ENCODE results near the gene SIGLEC9.

SIGLEC9 gene

GRCh38 chr19:51166846-51167490 lies 42.3 kb downstream of the SIGLEC9 start:
- Histone ChIP-seq H3K36me3 (ENCODE audit: control insufficient read depth in 2 of 2, insufficient read depth in 1 of 2, low read length in 2 of 2) (no peaks in the 10 kb centered on the region), H3K9me3 (ENCODE audit: control insufficient read depth, insufficient read depth, low read depth, low read length) (no peaks in the 10 kb centered on the region), H3K4me3 (ENCODE audit: low read depth, low read length) (no peak overlapping the region), H3K4me1 (ENCODE audit: control insufficient read depth, insufficient read depth, low read length) (no peaks in the 10 kb centered on the region; the same call in 1 of the 2 replicates), H3K27ac (ENCODE audit: extremely low read depth, low read depth, low read length) (no peak overlapping the region)
- ChIA-PET CTCF (no interaction called here), POLR2A (no interaction called here)
- TF ChIP-seq ZBTB49 (tag by site-specific recombination; IDR thresholded peaks at IDR 0.05; ENCODE audit: low read depth), result no peak
- no peak for TF ChIP-seq SCRT2 (tag by site-specific recombination; IDR thresholded peaks at IDR 0.05)
- no peak for TF ChIP-seq ZNF140 (tag by site-specific recombination; IDR thresholded peaks at IDR 0.05)
- no peak for TF ChIP-seq GLIS2 (tag by site-specific recombination; IDR thresholded peaks at IDR 0.05)
- TF ChIP-seq REST (tag by site-specific recombination; IDR thresholded peaks at IDR 0.05), result no peak
- no peak for TF ChIP-seq ZNF48 (tag by site-specific recombination; IDR thresholded peaks at IDR 0.05)
- no peak for TF ChIP-seq TSHZ1 (tag by site-specific recombination; IDR thresholded peaks at IDR 0.05; ENCODE audit: borderline replicate concordance)
- no peak for TF ChIP-seq ZNF692 (tag by site-specific recombination; IDR thresholded peaks at IDR 0.05)
- TF ChIP-seq HOXC10 (CRISPR knock-in tag; IDR thresholded peaks at IDR 0.05), result no peak
- TF ChIP-seq ELK4 (IDR thresholded peaks at IDR 0.05; ENCODE audit: borderline replicate concordance, low read depth, low read length), result no peak
- TF ChIP-seq ZNF398 (tag by site-specific recombination; IDR thresholded peaks at IDR 0.05), result no peak
- no peak for TF ChIP-seq ZNF146 (tag by site-specific recombination; IDR thresholded peaks at IDR 0.05)
- TF ChIP-seq ZNF658 (tag by site-specific recombination; IDR thresholded peaks at IDR 0.05), result no peak
- TF ChIP-seq ZNF239 (tag by site-specific recombination; IDR thresholded peaks at IDR 0.05), result no peak
- TF ChIP-seq ZNF423 (tag by site-specific recombination; IDR thresholded peaks at IDR 0.05), result no peak
- no peak for TF ChIP-seq ZNF488 (tag by site-specific recombination; IDR thresholded peaks at IDR 0.05)
- TF ChIP-seq AEBP2 (tag by site-specific recombination; IDR thresholded peaks at IDR 0.05; ENCODE audit: borderline replicate concordance), result no peak

Measured in HEK293 (cell line).